ENCODE measurements around the gene TTC4.

GRCh38 chr1:54741531-54741930 is 25.9 kb downstream of the TTC4 start:
- TF ChIP-seq CTCF (IDR thresholded peaks at IDR 0.05 in 8 of 11, conservative IDR thresholded peaks at IDR 0.05 in 3 of 11) (no peak), POLR2A (IDR thresholded peaks at IDR 0.05) (no peak)

Data from spleen (tissue), 7 donors.